GM12872 (cell line): ENCODE results near the gene RXRG.

Source experiments
- TF ChIP-seq, protein P1 (sequence below): IDR thresholded peaks from 3 replicates; pipeline ENCODE4 v1.5.1; 2011; ENCODE audit warnings: low read depth, mild to moderate bottlenecking, low read length, moderate library complexity; ENCODE audit not compliant: insufficient read depth

RXRG gene

DNA sequence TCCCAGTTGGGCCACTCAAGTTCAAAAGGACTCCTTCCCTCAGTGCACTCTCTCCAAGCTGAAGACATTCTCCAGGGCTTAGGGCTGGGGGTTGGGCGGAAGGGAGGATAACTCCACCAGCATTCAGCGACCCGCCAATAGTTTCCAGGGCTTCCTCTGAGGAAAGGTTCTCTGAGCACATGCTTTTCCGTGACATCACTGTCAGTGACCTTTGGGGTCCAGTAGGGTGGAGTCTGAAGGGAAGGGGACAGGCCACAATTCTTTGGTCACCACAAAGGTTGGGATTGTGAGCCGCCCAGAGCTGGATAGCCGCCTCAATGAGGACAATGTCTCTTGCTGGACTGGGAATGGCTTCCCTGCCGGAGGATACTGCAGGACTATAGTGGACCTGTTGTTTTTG is 22.8 kb upstream of the RXRG start:
- TF ChIP-seq, protein P1, sequence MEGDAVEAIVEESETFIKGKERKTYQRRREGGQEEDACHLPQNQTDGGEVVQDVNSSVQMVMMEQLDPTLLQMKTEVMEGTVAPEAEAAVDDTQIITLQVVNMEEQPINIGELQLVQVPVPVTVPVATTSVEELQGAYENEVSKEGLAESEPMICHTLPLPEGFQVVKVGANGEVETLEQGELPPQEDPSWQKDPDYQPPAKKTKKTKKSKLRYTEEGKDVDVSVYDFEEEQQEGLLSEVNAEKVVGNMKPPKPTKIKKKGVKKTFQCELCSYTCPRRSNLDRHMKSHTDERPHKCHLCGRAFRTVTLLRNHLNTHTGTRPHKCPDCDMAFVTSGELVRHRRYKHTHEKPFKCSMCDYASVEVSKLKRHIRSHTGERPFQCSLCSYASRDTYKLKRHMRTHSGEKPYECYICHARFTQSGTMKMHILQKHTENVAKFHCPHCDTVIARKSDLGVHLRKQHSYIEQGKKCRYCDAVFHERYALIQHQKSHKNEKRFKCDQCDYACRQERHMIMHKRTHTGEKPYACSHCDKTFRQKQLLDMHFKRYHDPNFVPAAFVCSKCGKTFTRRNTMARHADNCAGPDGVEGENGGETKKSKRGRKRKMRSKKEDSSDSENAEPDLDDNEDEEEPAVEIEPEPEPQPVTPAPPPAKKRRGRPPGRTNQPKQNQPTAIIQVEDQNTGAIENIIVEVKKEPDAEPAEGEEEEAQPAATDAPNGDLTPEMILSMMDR = no peak

DNA sequence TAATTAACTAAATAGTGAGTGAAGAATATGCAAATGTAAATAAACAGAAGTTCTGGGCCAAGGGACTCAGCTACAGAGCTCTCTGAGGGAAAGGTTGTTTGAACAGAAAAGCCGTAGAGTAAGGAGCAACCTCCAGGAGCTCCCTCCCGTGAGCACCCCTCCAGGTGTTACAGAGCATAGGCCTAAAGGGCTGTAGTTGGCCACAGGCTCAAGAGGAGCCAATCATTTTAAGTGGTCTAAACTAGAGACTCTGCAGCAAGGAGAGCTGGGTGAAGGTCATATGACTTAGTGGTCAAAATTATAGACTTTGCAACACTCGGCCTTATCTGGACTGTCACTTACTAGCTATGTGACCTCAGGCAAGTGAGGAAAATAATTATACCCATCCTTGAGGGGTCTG is 19.1 kb upstream of the RXRG start:
- TF ChIP-seq, protein P1 = no peak

DNA sequence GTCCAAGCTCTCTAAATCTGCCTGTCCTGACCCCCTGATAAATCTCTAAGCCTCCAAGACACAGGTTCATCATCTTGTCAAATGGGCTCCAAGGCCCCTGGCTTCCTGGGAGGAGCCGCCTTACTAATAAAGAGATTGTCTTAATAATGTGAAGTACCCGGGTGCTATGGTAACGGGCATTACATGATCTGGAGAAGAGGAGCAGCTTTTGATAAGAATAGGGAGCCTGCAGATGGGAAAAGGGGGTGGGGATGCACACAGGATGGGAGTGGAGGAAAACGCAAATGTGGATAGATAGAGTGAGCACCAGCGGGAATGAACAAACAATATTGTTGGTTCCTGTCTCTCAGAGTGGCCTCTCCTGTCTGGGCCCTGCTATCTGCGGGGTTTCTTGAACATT is 11.9 kb upstream of the RXRG start:
- TF ChIP-seq, protein P1 = no peak

DNA sequence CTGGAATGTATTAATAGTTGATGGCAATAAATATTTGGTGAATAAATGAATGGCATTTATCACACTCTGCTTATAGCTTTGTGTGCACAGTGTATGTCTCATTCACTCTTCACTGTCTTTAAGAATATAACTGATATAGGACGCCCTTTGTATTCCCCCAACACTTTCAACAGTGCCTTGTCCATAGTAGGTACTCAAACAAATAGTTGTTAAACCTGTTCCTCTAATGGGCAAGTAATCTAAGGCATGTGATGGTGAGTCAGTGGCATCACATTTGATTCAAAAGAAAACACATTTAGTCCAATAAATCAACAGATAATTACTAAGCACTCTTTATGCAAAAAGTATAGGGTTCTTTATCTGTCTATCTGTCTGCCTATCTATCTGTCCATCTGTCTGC is 11.2 kb upstream of the RXRG start:
- TF ChIP-seq, protein P1 = no peak

DNA sequence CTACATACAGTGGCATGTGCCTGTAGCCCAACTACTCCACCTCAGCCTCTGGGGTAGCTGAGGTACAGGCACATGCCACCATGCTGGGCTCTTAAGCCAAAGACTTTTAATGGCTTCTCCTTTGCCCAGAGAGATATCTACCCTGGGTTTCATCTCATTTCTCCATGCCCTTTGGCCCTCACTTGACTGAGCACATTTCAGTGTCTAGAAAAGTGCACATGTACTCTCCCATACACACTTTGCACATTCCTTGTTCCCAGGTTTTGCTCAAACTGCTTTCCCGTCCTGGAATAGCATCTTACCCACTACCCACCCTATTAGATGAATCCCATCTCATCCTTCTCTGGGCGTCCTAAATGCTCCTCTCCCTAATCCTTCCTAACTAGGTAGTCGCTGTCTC is 10.2 kb upstream of the RXRG start:
- TF ChIP-seq, protein P1 = no peak

DNA sequence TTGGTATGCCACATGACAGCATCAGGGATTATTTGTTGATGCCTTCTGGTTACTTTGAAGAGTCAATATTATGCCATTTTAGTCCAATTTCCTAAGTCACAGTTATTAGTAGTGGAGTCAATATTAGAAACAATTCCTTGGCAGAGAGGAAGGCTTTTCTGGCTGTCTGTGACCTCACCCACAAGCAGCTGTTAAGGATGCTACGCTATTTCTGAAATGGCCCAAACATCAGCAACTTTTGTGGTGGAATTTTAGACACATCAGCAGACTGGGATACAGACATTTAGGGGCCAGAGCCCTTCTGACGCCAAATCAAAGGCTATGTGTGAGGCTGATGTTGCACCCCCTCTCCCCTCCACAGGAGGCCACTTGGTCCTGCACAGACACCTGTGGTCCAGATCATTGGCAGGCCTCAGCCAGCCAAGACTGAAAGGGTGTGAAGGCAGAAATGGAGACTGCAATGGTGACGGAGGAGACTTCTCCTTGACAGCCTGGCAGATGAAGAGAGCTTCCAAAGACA is 9.2 kb upstream of the RXRG start:
- TF ChIP-seq, protein P1 = no peak

DNA sequence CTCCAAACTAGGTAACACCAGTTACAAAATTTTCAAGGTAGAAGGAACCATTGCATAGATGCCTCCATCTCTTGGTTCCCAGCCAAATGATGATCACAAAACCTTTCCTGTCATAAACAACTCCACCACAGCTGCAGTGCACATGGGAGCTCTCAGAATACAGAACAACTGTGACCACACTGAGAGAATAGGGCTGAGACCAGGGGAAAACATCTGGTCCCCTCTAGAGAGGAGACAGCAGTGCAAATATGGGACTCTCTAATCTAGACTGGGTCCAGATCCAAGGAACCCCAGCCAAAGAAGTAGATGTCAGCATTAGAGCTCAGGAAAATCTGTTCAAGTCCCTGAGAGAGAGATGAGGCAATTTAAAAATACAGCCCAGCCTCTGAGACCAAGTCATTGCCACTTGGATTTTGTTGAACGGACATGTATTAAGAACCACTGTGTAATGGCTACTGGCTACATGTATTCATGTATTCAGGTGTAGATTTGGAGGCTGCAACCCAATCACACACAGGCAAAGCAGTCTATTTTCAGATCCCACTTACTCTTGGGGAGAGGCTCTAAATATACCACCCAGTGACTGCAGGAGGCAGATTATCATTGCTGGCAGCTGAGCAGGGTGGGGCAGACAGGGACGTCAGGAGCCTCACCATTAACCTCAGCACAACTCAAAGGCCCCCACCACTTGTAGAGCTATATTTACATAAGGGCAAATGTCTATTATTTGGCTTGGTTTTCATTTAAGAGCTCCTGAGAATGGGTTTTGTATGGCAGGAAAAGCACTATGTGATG is 7.6 kb upstream of the RXRG start:
- TF ChIP-seq, protein P1 = no peak
